HepG2 (cell line): ENCODE data around the gene SHCBP1L. TPM values are rescaled to one million over a fixed set of nuclear protein-coding genes. Genes with fewer than 3 reads are reported as not detected.

Experiments
- ATAC-seq: fragments of 200-7000 bp; cut with Tn5 transposase; 3 replicates; pipeline ENCODE4 v1.9.1; 2020; ENCODE audit warnings: mild to moderate bottlenecking, moderate library complexity
- BruUV-seq: library from RNA; stranded (reverse); fragments of 400-500 nt; replicated peaks from 2 replicates; lab custom pipeline; 2021; lab: Mats Ljungman, UMichigan
- CTCF ChIA-PET: fragments of 300-600 bp; formaldehyde crosslinking; extraction: SDS; loops from one replicate; lab custom pipeline; 2021; ENCODE audit warnings: low total read pairs, inconsistent platforms, low intra/inter-chr PET ratio; lab: Yijun Ruan, JAX
- POLR2A ChIA-PET: fragments of 350-600 bp; sonication (Branson Sonifier 250); formaldehyde crosslinking; loops from one replicate; lab custom pipeline; 2020; ENCODE audit warnings: antibody characterized with exemption, inconsistent platforms; lab: Yijun Ruan, JAX
- DNase-seq: peaks from one replicate; pipeline ENCODE4 v3.0.0-alpha.2; 2015; ENCODE audit warnings: low spot score
- FAIRE-seq: peaks from 3 replicates; lab custom pipeline; 2011; peaks lifted over from hg19 to GRCh38; lab: Jason Lieb, UNC
- H2AFZ ChIP-seq: one replicate; pipeline ENCODE4 v1.6.1; 2011; ENCODE audit warnings: low read length, inconsistent platforms
- H3K27ac ChIP-seq: fragments of 300-600 bp; 3 replicates; pipeline ENCODE4 v1.8.0; 2011; ENCODE audit warnings: mixed run types, mild to moderate bottlenecking, mixed read lengths, low read length, inconsistent platforms; ENCODE audit not compliant: insufficient read depth; ENCODE audit errors: extremely low read length
- H3K27me3 ChIP-seq, 2 experiments: fragments of 200-600 bp in 1 of 2; 2 replicates in 1 of 2; 3 replicates in 1 of 2; pipeline versions ENCODE4 v1.6.0 to v1.8.0; 2011; ENCODE audit warnings: low read length in 2 of 2, mild to moderate bottlenecking in 2 of 2, moderate library complexity in 2 of 2, inconsistent platforms in 1 of 2; ENCODE audit not compliant: insufficient read depth in 2 of 2, control insufficient read depth in 1 of 2
- H3K36me3 ChIP-seq, 2 experiments: fragments of 200-600 bp in 1 of 2; replicated peaks in 1 of 2; 2 replicates in 1 of 2; 3 replicates in 1 of 2; pipeline versions ENCODE4 v1.5.1 to v1.8.0; 2011; ENCODE audit warnings: low read length in 2 of 2, inconsistent platforms in 1 of 2; ENCODE audit not compliant: insufficient read depth in 2 of 2, control insufficient read depth in 1 of 2
- H3K4me1 ChIP-seq: 2 replicates; pipeline ENCODE4 v1.5.1; 2012; ENCODE audit warnings: low read length, inconsistent platforms; ENCODE audit not compliant: insufficient read depth
- H3K4me2 ChIP-seq: 2 replicates; pipeline ENCODE4 v1.6.0; 2011; ENCODE audit warnings: low read depth, low read length, inconsistent platforms
- H3K4me3 ChIP-seq, 3 experiments: fragments of 200-600 bp in 1 of 3; sonication (generic), shearing (Covaris generic) in 1 of 3; replicated peaks in 1 of 3; 2 replicates each; pipeline ENCODE4 v1.5.1; 2011 to 2016; ENCODE audit warnings: low read length in 3 of 3, inconsistent platforms in 2 of 3, low read depth in 2 of 3, mild to moderate bottlenecking in 2 of 3, control low read depth in 1 of 3, mixed read lengths in 1 of 3; ENCODE audit not compliant: insufficient read depth in 1 of 3
- H3K79me2 ChIP-seq: one replicate; pipeline ENCODE4 v1.6.1; 2011; ENCODE audit warnings: low read length, inconsistent platforms; ENCODE audit not compliant: insufficient read depth
- H3K9ac ChIP-seq: 2 replicates; pipeline ENCODE4 v1.6.0; 2011; ENCODE audit warnings: mild to moderate bottlenecking, low read depth, low read length, inconsistent platforms; ENCODE audit not compliant: insufficient read depth
- H3K9me3 ChIP-seq: 2 replicates; pipeline ENCODE4 v1.5.1; 2012; ENCODE audit warnings: mild to moderate bottlenecking, low read length
- H4K20me1 ChIP-seq: 2 replicates; pipeline ENCODE4 v1.6.0; 2011; ENCODE audit warnings: inconsistent platforms, mild to moderate bottlenecking, low read length, moderate library complexity; ENCODE audit not compliant: insufficient read depth
- DBP ChIP-seq: sonication (generic); formaldehyde crosslinking; IDR thresholded peaks from 2 replicates; pipeline ENCODE4 v1.4.0; 2020; ENCODE audit warnings: missing genetic modification reagents; ENCODE audit errors: not compliant biosample characterization
- ELF3 ChIP-seq: IDR thresholded peaks from 2 replicates; pipeline ENCODE4 v1.6.1; 2016; ENCODE audit warnings: missing genetic modification reagents, missing compliant biosample characterization
- RFXANK ChIP-seq: IDR thresholded peaks from 2 replicates; pipeline ENCODE4 v1.6.1; 2016
- TEAD3 ChIP-seq: optimal IDR thresholded peaks from 2 replicates; pipeline ENCODE3; 2016; ENCODE audit warnings: borderline replicate concordance
- THRA ChIP-seq: sonication (generic); formaldehyde crosslinking; IDR thresholded peaks from 2 replicates; pipeline ENCODE4 v1.4.0; 2020; ENCODE audit warnings: missing genetic modification reagents, borderline replicate concordance
- ZNF121 ChIP-seq: sonication (generic); formaldehyde crosslinking; IDR thresholded peaks from 2 replicates; pipeline ENCODE4 v1.5.0; 2020; ENCODE audit warnings: mild to moderate bottlenecking, missing genetic modification reagents
- ZNF251 ChIP-seq: sonication (generic); formaldehyde crosslinking; IDR thresholded peaks from 2 replicates; pipeline ENCODE4 v1.9.0; 2021; ENCODE audit warnings: mild to moderate bottlenecking, missing genetic modification reagents
- ZNF512B ChIP-seq: sonication (generic); formaldehyde crosslinking; IDR thresholded peaks from 2 replicates; pipeline ENCODE4 v1.5.1; 2020; ENCODE audit warnings: missing genetic modification reagents, mild to moderate bottlenecking, borderline replicate concordance
- ZNF564 ChIP-seq: sonication (generic); formaldehyde crosslinking; IDR thresholded peaks from 2 replicates; pipeline ENCODE4 v1.8.1; 2023; ENCODE audit warnings: mild to moderate bottlenecking, missing genetic modification reagents
- ZNF607 ChIP-seq: sonication (generic); formaldehyde crosslinking; IDR thresholded peaks from 2 replicates; pipeline ENCODE4 v1.5.1; 2020; ENCODE audit warnings: missing genetic modification reagents, mild to moderate bottlenecking, borderline replicate concordance
- ZNF639 ChIP-seq: conservative IDR thresholded peaks from 2 replicates; pipeline ENCODE4 v1.6.1; 2018; ENCODE audit warnings: missing genetic modification reagents
- WGBS: methylation state at CpG from one replicate; pipeline ENCODE4 v1.1.6; 2017; ENCODE audit warnings: low lambda C conversion rate; 5-methylcytosine and 5-hydroxymethylcytosine counted together
- in situ Hi-C: cut with HindIII; loops from 2 replicates; pipeline ENCODE4 v1.10.0; 2017; ENCODE audit warnings: low pct_unique_long_range_greater_than_20kb; ENCODE audit not compliant: extremely low pct_ligation_motif_present
- intact Hi-C: fragments of 100-400 bp; cut with micrococcal nuclease; formaldehyde crosslinking; loops from one replicate; pipeline ENCODE4 v1.10.0; 2022; ENCODE audit not compliant: unreplicated experiment
- polyA plus RNA-seq, 8 experiments: library from polyadenylated mRNA; depleted of rRNA in 3 of 8; stranded (reverse) in 7 of 8; unstranded in 1 of 8; fragments of >200 nt; fragmentation: Illumina TruSeq in 4 of 8; extraction: Trizol in 4 of 8; gene quantifications; 2 replicates each; pipeline versions ENCODE4 v1.2.1 to v1.2.3, GENCODE V29; 2011 to 2016; ENCODE audit warnings: low read depth in 4 of 8, missing spikeins in 1 of 8, mixed read lengths in 1 of 8; ENCODE audit not compliant: insufficient read depth in 1 of 8
- total RNA-seq, 5 experiments: library from RNA; depleted of rRNA; stranded (reverse); fragments of >200 nt; fragmentation: Illumina TruSeq; extraction: Trizol; gene quantifications; 2 replicates each; pipeline ENCODE4 v1.2.3, GENCODE V29; 2016; ENCODE audit warnings: low read depth in 1 of 5

SHCBP1L gene
- total and polyA plus RNA-seq, 2 of the 13 experiments (the other 11 are each of a cell fraction or from before 2014, with no cell fraction given) = not detected

- H3K27ac ChIP-seq = no peak overlapping the region
- no peak overlapping the region for H3K4me2 ChIP-seq
- 99% methylated on average over 12 of the region's 12 CpGs for WGBS
- intact Hi-C loops (no loop called here), in situ Hi-C loops (loop anchor here (25.0 kb wide), 1 partner anchor 268 kb away; no protein-coding TSS in a partner anchor)
- no peaks in the 10 kb centered on the region for H3K27me3 ChIP-seq
- no TSS peak for BruUV-seq
- TF ChIP-seq ZNF512B (CRISPR knock-in tag) (no peak), ELF3 (CRISPR knock-in tag) (no peak), ZNF121 (no peak)
- H3K9me3 ChIP-seq = no peaks in the 10 kb centered on the region
- ATAC-seq (peak; percentile 57), DNase-seq (no peak), FAIRE-seq (no peak)
- no peak overlapping the region for H3K9ac ChIP-seq
- no peak overlapping the region for H3K4me3 ChIP-seq
- H3K79me2 ChIP-seq = no peaks in the 10 kb centered on the region
- H3K4me1 ChIP-seq = no peaks in the 10 kb centered on the region
- H2AFZ ChIP-seq = no peak overlapping the region
- H3K36me3 ChIP-seq = peaks cover 7 to 96% of the 10 kb centered on the region in 2 experiments
- no peaks in the 10 kb centered on the region for H4K20me1 ChIP-seq
- CTCF ChIA-PET = no interaction called here
- POLR2A ChIA-PET = no interaction called here
Measured at GRCh38 chr1:182869241-182869666, 83.7 kb downstream of the SHCBP1L start.

GRCh38 chr1:182867861-182868260, 85.1 kb downstream of the SHCBP1L start:
- H3K4me3 ChIP-seq = no peak overlapping the region
- H3K9ac ChIP-seq = no peak overlapping the region
- CTCF ChIA-PET = no interaction called here
- no peak for ATAC-seq
- no peak for FAIRE-seq
- no peaks in the 10 kb centered on the region for H3K27me3 ChIP-seq
- H3K36me3 ChIP-seq = peaks cover 8 to 91% of the 10 kb centered on the region in 2 experiments
- intact Hi-C loops (no loop called here), in situ Hi-C loops (loop anchor here (25.0 kb wide), 1 partner anchor 269 kb away; no protein-coding TSS in a partner anchor)
- POLR2A ChIA-PET = no interaction called here
- no peaks in the 10 kb centered on the region for H3K9me3 ChIP-seq
- H3K4me2 ChIP-seq = no peak overlapping the region
- H3K4me1 ChIP-seq = no peaks in the 10 kb centered on the region
- no peak overlapping the region for H3K27ac ChIP-seq
- no peaks in the 10 kb centered on the region for H3K79me2 ChIP-seq
- no peaks in the 10 kb centered on the region for H4K20me1 ChIP-seq
- no peak overlapping the region for H2AFZ ChIP-seq
- BruUV-seq = no TSS peak
- DNase-seq = no peak
- TF ChIP-seq THRA (CRISPR knock-in tag) = no peak
- TF ChIP-seq ZNF564 (CRISPR knock-in tag) = no peak
- no peak for TF ChIP-seq TEAD3 (CRISPR knock-in tag)
- TF ChIP-seq ZNF639 (CRISPR knock-in tag) = no peak
- TF ChIP-seq DBP = no peak
- no peak for TF ChIP-seq ZNF607 (CRISPR knock-in tag)
- TF ChIP-seq ZNF251 = no peak
- no peak for TF ChIP-seq RFXANK (CRISPR knock-in tag)
